HCT116 (cell line): ENCODE results near the gene RHOXF1. TPM values are rescaled to one million over a fixed set of nuclear protein-coding genes. Genes with fewer than 3 reads are reported as not detected.

Experiments
- ATAC-seq: fragments of 200-7000 bp; cut with Tn5 transposase; 2 replicates; pipeline ENCODE4 v1.9.1; 2020; ENCODE audit warnings: mild to moderate bottlenecking, moderate library complexity
- BruUV-seq: library from RNA; stranded (reverse); fragments of 400-500 nt; replicated peaks from 2 replicates; lab custom pipeline; 2021; lab: Mats Ljungman, UMichigan
- CTCF ChIA-PET: fragments of 300-600 bp; sonication (Branson Sonifier 250); formaldehyde crosslinking; loops from one replicate; lab custom pipeline; 2021; ENCODE audit warnings: antibody characterized with exemption; lab: Charles Lee
- POLR2A ChIA-PET: fragments of 300-600, 350-600 bp; sonication (Branson Sonifier 250); formaldehyde crosslinking; loops from one replicate; lab custom pipeline; 2021; ENCODE audit warnings: antibody characterized with exemption; lab: Charles Lee
- RAD21 ChIA-PET, 2 experiments: fragments of 300-600 bp; sonication (Branson Sonifier 250); formaldehyde crosslinking; loops; one replicate each; lab custom pipeline; 2023; ENCODE audit warnings: low total read pairs in 2 of 2; ENCODE audit not compliant: uncharacterized antibody in 2 of 2, unreplicated experiment in 2 of 2, low non-redundant PET in 1 of 2; lab: Charles Lee
- DNase-seq: peaks from one replicate; pipeline ENCODE4 v3.0.0-alpha.2; 2010; ENCODE audit warnings: low read depth, low spot score
- H2AFZ ChIP-seq: fragments of 200-600 bp; shearing (Covaris generic), sonication (generic); 2 replicates; pipeline ENCODE4 v1.6.1; 2017; ENCODE audit warnings: low read depth, mixed run types, mixed read lengths, antibody characterized with exemption, low read length; ENCODE audit not compliant: poor library complexity, severe bottlenecking
- H3K27ac ChIP-seq: 2 replicates; pipeline ENCODE4 v1.5.1; 2012; ENCODE audit warnings: low read depth, low read length
- H3K27me3 ChIP-seq: fragments of 200-600 bp; sonication (generic); 2 replicates; pipeline ENCODE4 v1.6.1; 2016; ENCODE audit warnings: mixed run types, low read length, mixed read lengths; ENCODE audit not compliant: insufficient read depth
- H3K36me3 ChIP-seq, 2 experiments: fragments of 200-500 bp in 1 of 2; fragments of 200-600 bp in 1 of 2; sonication (Bioruptor generic) in 1 of 2; sonication (generic) in 1 of 2; 2 replicates each; pipeline versions ENCODE4 v1.5.1 to v1.6.1; 2014 to 2016; ENCODE audit warnings: low read length in 2 of 2, inconsistent platforms in 1 of 2, mixed read lengths in 1 of 2, mixed run types in 1 of 2; ENCODE audit not compliant: insufficient read depth in 2 of 2, control insufficient read depth in 1 of 2
- H3K4me1 ChIP-seq, 2 experiments: fragments of 200-600 bp in 1 of 2; sonication (generic) in 1 of 2; 2 replicates each; pipeline versions ENCODE4 v1.5.1 to v1.6.1; 2012 to 2017; ENCODE audit warnings: low read length in 2 of 2, inconsistent platforms in 1 of 2, mild to moderate bottlenecking in 1 of 2, mixed read lengths in 1 of 2, mixed run types in 1 of 2, moderate library complexity in 1 of 2; ENCODE audit not compliant: insufficient read depth in 2 of 2, control insufficient read depth in 1 of 2
- H3K4me2 ChIP-seq: fragments of 200-600 bp; sonication (generic); 2 replicates; pipeline ENCODE4 v1.6.1; 2017; ENCODE audit warnings: mixed run types, low read length, mixed read lengths
- H3K4me3 ChIP-seq, 2 experiments: fragments of 200-600 bp in 1 of 2; sonication (generic) in 1 of 2; replicated peaks in 1 of 2; 2 replicates each; pipeline ENCODE4 v1.5.1; 2011 to 2016; ENCODE audit warnings: low read length in 2 of 2, control low read depth in 1 of 2, low read depth in 1 of 2, mild to moderate bottlenecking in 1 of 2, mixed read lengths in 1 of 2, mixed run types in 1 of 2
- H3K79me2 ChIP-seq: fragments of 200-600 bp; sonication (generic); 2 replicates; pipeline ENCODE4 v1.6.1; 2017; ENCODE audit warnings: mild to moderate bottlenecking, mixed run types, low read length, moderate library complexity, mixed read lengths; ENCODE audit not compliant: insufficient read depth
- H3K9ac ChIP-seq: fragments of 200-600 bp; sonication (generic); 2 replicates; pipeline ENCODE4 v1.6.1; 2016; ENCODE audit warnings: low read length, mixed read lengths
- H3K9me2 ChIP-seq: fragments of 200-600 bp; sonication (generic), shearing (Covaris generic); 2 replicates; pipeline ENCODE4 v1.6.1; 2017; ENCODE audit warnings: mixed run types, mild to moderate bottlenecking, moderate library complexity; ENCODE audit not compliant: insufficient read depth
- H3K9me3 ChIP-seq, 2 experiments: fragments of 200-500 bp in 1 of 2; fragments of 200-600 bp in 1 of 2; sonication (Bioruptor generic) in 1 of 2; sonication (generic) in 1 of 2; 2 replicates each; pipeline ENCODE4 v1.6.1; 2014 to 2017; ENCODE audit warnings: low read length in 2 of 2, mixed read lengths in 2 of 2, inconsistent platforms in 1 of 2, low read depth in 1 of 2, mild to moderate bottlenecking in 1 of 2, mixed run types in 1 of 2, moderate library complexity in 1 of 2; ENCODE audit not compliant: control insufficient read depth in 1 of 2, insufficient read depth in 1 of 2
- H4K20me1 ChIP-seq: fragments of 200-600 bp; sonication (generic), shearing (Covaris generic); 2 replicates; pipeline ENCODE4 v1.6.1; 2017; ENCODE audit warnings: mixed run types, mild to moderate bottlenecking, moderate library complexity; ENCODE audit not compliant: insufficient read depth
- CBX3 ChIP-seq: IDR thresholded peaks from 2 replicates; pipeline ENCODE4 v1.6.1; 2012; ENCODE audit warnings: low read depth
- CEBPB ChIP-seq: IDR thresholded peaks from 2 replicates; pipeline ENCODE4 v1.6.1; 2012; ENCODE audit warnings: low read depth
- CTCF ChIP-seq, 3 experiments: fragments of 200-600 bp in 1 of 3; sonication (generic) in 1 of 3; IDR thresholded peaks in 2 of 3; conservative IDR thresholded peaks in 1 of 3; 2 replicates each; pipeline ENCODE4 v1.5.1; 2012 to 2017; ENCODE audit warnings: low read depth in 2 of 3, low read length in 2 of 3, antibody characterized with exemption in 1 of 3, borderline replicate concordance in 1 of 3, control low read depth in 1 of 3, mild to moderate bottlenecking in 1 of 3, mixed read lengths in 1 of 3, mixed run types in 1 of 3, moderate library complexity in 1 of 3; ENCODE audit not compliant: insufficient read depth in 1 of 3
- EGR1 ChIP-seq: IDR thresholded peaks from 2 replicates; pipeline ENCODE4 v1.6.1; 2012; ENCODE audit warnings: low read depth
- ELF1 ChIP-seq: IDR thresholded peaks from 2 replicates; pipeline ENCODE4 v1.6.1; 2012; ENCODE audit warnings: low read depth, borderline replicate concordance
- FOSL1 ChIP-seq: IDR thresholded peaks from 2 replicates; pipeline ENCODE4 v1.6.1; 2012; ENCODE audit warnings: low read depth
- JUND ChIP-seq: IDR thresholded peaks from 2 replicates; pipeline ENCODE4 v1.6.1; 2012
- RAD21 ChIP-seq: IDR thresholded peaks from 2 replicates; pipeline ENCODE4 v1.6.1; 2012; ENCODE audit warnings: low read depth, mild to moderate bottlenecking
- SP1 ChIP-seq: IDR thresholded peaks from 2 replicates; pipeline ENCODE4 v1.6.1; 2012; ENCODE audit warnings: low read depth
- ZBTB33 ChIP-seq: IDR thresholded peaks from 2 replicates; pipeline ENCODE4 v1.6.1; 2011; ENCODE audit warnings: mild to moderate bottlenecking, low read length, moderate library complexity; ENCODE audit not compliant: insufficient replicate concordance; ENCODE audit errors: extremely low read depth
- ZNF274 ChIP-seq: fragments of 200-500 bp; sonication (Bioruptor generic); IDR thresholded peaks from 2 replicates; pipeline ENCODE4 v1.6.1; 2014; ENCODE audit warnings: mild to moderate bottlenecking, low read depth, low read length, inconsistent platforms
- intact Hi-C: fragments of 100-400 bp; cut with micrococcal nuclease; formaldehyde crosslinking; loops from 2 replicates; pipeline ENCODE4 v1.10.0; 2022
- total RNA-seq: library from RNA; stranded (reverse); gene quantifications from one replicate; pipeline ENCODE4 v1.2.1, GENCODE V29; 2021; ENCODE audit not compliant: unreplicated experiment

The RHOXF1 gene
- total RNA-seq, 1 experiment from 2014 or later: 0.52 TPM

- TF ChIP-seq SP1 (no peak), ZNF274 (no peak), CEBPB (no peak)
- TF ChIP-seq, all 23 proteins: peak for 0
Measured at GRCh38 chrX:120120223-120120622, 4.5 kb upstream of the RHOXF1 start (continued).

- ChIA-PET RAD21 (no interaction called here), CTCF (no interaction called here), POLR2A (no interaction called here)
- no peak overlapping the region for H3K27ac ChIP-seq
- no peak overlapping the region for H3K4me2 ChIP-seq
- H3K9me3 ChIP-seq: no peaks in the 10 kb centered on the region
- no peak overlapping the region for H3K4me3 ChIP-seq
- H3K27me3 ChIP-seq: no peaks in the 10 kb centered on the region
- TF ChIP-seq RAD21 (no peak), CTCF (IDR thresholded peaks at IDR 0.05 in 2 of 3, conservative IDR thresholded peaks at IDR 0.05 in 1 of 3; ENCODE audit: borderline replicate concordance in 1 of 3, insufficient read depth in 1 of 3, low read depth in 2 of 3, low read length in 2 of 3) (no peak), FOSL1 (no peak), CBX3 (no peak)
- H3K9me2 ChIP-seq: no peaks in the 10 kb centered on the region
- H3K4me1 ChIP-seq: no peaks in the 10 kb centered on the region
- no peak overlapping the region for H2AFZ ChIP-seq
- intact Hi-C loops: no loop called here
- ATAC-seq (no peak), DNase-seq (no peak)
- no peak overlapping the region for H3K9ac ChIP-seq
- H4K20me1 ChIP-seq: no peaks in the 10 kb centered on the region
- H3K36me3 ChIP-seq: no peaks in the 10 kb centered on the region
- no peaks in the 10 kb centered on the region for H3K79me2 ChIP-seq
- BruUV-seq: no TSS peak
Measured at GRCh38 chrX:120111611-120112010, 4.1 kb downstream of the RHOXF1 start.

GRCh38 chrX:120109378-120109777, 6.3 kb downstream of the RHOXF1 start:
- no peak overlapping the region for H3K9ac ChIP-seq
- DNase-seq (no peak), ATAC-seq (no peak)
- no peaks in the 10 kb centered on the region for H3K4me1 ChIP-seq
- H3K79me2 ChIP-seq: no peaks in the 10 kb centered on the region
- H3K9me2 ChIP-seq: no peaks in the 10 kb centered on the region
- no peaks in the 10 kb centered on the region for H3K9me3 ChIP-seq
- no peaks in the 10 kb centered on the region for H3K27me3 ChIP-seq
- no peak overlapping the region for H3K27ac ChIP-seq
- H4K20me1 ChIP-seq: no peaks in the 10 kb centered on the region
- H3K36me3 ChIP-seq: no peaks in the 10 kb centered on the region
- no TSS peak for BruUV-seq
- H3K4me2 ChIP-seq: no peak overlapping the region
- H2AFZ ChIP-seq: no peak overlapping the region
- ChIA-PET CTCF (no interaction called here), POLR2A (no interaction called here), RAD21 (no interaction called here)
- intact Hi-C loops: no loop called here
- H3K4me3 ChIP-seq: no peak overlapping the region
- no peak for TF ChIP-seq ZBTB33
- no peak for TF ChIP-seq EGR1
- TF ChIP-seq CTCF (IDR thresholded peaks at IDR 0.05 in 2 of 3, conservative IDR thresholded peaks at IDR 0.05 in 1 of 3; ENCODE audit: borderline replicate concordance in 1 of 3, insufficient read depth in 1 of 3, low read depth in 2 of 3, low read length in 2 of 3): no peak
- no peak for TF ChIP-seq ELF1
- TF ChIP-seq CBX3: no peak
- TF ChIP-seq ZNF274: no peak
- TF ChIP-seq CEBPB: no peak
- no peak for TF ChIP-seq JUND
